NB4 (cell line): ENCODE measurements around the gene PVALEF.

Source experiments
- MYC ChIP-seq: IDR thresholded peaks from 2 replicates; pipeline ENCODE4 v1.6.1; 2011; ENCODE audit warnings: low read depth, low read length
- POLR2A ChIP-seq: IDR thresholded peaks from 2 replicates; pipeline ENCODE4 v1.6.1; 2011; ENCODE audit warnings: mild to moderate bottlenecking; ENCODE audit not compliant: insufficient read length; ENCODE audit errors: extremely low read depth
- TF ChIP-seq, protein P1 (sequence below): IDR thresholded peaks from one replicate; pipeline ENCODE4 v1.5.1; 2012; ENCODE audit warnings: low read depth, low read length

DNA sequence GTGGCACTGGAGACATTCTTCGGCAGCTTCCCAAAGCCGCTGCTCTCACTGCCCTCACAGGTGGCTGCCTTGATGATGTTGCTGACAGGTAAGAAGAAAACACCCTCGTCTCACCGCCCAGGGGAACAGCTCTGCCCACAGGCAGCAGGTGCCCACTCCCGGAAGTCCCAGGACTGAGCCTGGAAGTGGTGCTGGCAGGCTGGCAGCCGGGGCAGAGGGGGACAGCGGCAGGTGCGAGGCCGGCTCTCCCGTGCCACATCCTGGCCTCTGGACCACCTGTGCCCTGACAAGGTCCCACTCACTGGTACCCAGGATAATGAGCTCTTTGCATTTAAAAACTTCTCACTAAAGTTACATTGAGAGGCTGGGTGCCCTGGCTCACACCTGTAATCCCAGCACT lies 37.0 kb downstream of the PVALEF start:
- TF ChIP-seq, protein P1, sequence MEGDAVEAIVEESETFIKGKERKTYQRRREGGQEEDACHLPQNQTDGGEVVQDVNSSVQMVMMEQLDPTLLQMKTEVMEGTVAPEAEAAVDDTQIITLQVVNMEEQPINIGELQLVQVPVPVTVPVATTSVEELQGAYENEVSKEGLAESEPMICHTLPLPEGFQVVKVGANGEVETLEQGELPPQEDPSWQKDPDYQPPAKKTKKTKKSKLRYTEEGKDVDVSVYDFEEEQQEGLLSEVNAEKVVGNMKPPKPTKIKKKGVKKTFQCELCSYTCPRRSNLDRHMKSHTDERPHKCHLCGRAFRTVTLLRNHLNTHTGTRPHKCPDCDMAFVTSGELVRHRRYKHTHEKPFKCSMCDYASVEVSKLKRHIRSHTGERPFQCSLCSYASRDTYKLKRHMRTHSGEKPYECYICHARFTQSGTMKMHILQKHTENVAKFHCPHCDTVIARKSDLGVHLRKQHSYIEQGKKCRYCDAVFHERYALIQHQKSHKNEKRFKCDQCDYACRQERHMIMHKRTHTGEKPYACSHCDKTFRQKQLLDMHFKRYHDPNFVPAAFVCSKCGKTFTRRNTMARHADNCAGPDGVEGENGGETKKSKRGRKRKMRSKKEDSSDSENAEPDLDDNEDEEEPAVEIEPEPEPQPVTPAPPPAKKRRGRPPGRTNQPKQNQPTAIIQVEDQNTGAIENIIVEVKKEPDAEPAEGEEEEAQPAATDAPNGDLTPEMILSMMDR, result no peak
- TF ChIP-seq MYC, result no peak
- TF ChIP-seq POLR2A, result no peak
